GM12891 (cell line): Measurements from ENCODE around the gene FOXN3.
"Not testable (repeated sequence)": the region's sequence is repeated elsewhere in the genome, so short reads cannot be mapped to it uniquely, and the experiment has no call there.

Source experiments
- DNase-seq: peaks from one replicate; pipeline ENCODE4 v3.0.0; 2011; ENCODE audit warnings: low spot score; ENCODE audit not compliant: insufficient read length
- FAIRE-seq: peaks from 2 replicates; lab custom pipeline; 2011; peaks lifted over from hg19 to GRCh38; lab: Jason Lieb, UNC
- PAX5 ChIP-seq: IDR thresholded peaks from 2 replicates; pipeline ENCODE4 v1.6.1; 2011; ENCODE audit warnings: low read length, moderate library complexity, mild to moderate bottlenecking; ENCODE audit not compliant: insufficient read depth, severe bottlenecking
- POLR2A ChIP-seq: IDR thresholded peaks from 2 replicates; pipeline ENCODE4 v1.6.1; 2011; ENCODE audit warnings: low read depth, low read length, control low read depth
- POLR2AphosphoS5 ChIP-seq: IDR thresholded peaks from 2 replicates; pipeline ENCODE4 v1.6.1; 2011; ENCODE audit warnings: low read depth, low read length, control low read depth
- POU2F2 ChIP-seq: IDR thresholded peaks from 2 replicates; pipeline ENCODE4 v1.6.1; 2011; ENCODE audit warnings: low read depth, mild to moderate bottlenecking, control low read depth, low read length, moderate library complexity
- SPI1 ChIP-seq: IDR thresholded peaks from 2 replicates; pipeline ENCODE4 v1.6.1; 2011; ENCODE audit warnings: low read depth, low read length, control low read depth
- TAF1 ChIP-seq: IDR thresholded peaks from 2 replicates; pipeline ENCODE4 v1.6.1; 2011; ENCODE audit warnings: low read depth, low read length, control low read depth

Gene FOXN3

DNA sequence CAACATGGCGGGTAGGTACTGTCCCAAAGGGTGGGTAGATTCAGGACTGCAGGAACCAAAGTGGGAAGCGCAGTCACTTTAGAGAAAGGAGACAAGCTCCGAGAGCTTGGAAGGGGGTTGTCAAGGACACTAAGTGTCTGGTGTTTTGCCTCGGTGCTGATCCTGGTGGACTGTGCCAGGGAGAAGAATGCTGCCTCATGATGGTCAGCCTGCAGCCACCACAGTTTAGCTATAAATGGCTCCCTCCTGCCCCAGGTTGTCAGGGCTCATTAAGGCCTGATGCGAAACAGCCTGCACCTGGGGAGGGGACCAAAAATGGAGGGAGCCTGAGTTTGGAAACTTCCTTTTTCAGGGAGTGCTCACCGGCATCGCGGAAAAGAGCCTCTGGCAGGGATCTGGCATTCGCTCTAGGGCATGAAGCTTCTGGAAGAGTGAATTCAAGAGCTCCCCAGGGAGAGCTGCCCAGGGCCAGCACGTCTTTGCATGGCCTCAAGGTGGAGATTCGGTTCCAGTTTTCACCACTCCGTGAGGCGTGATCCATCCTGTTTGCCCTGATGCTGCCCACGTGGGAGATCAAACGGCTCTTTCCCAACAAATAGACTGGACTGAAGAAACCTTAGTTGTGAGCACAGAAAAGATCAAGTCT lies 164.0 kb downstream of the FOXN3 start:
- TF ChIP-seq PAX5, result no peak
- no peak for TF ChIP-seq SPI1
- TF ChIP-seq POLR2A, result no peak
- no peak for TF ChIP-seq TAF1
- TF ChIP-seq POU2F2, result no peak
- no peak for TF ChIP-seq POLR2AphosphoS5
- FAIRE-seq (no peak), DNase-seq (no peak)

DNA sequence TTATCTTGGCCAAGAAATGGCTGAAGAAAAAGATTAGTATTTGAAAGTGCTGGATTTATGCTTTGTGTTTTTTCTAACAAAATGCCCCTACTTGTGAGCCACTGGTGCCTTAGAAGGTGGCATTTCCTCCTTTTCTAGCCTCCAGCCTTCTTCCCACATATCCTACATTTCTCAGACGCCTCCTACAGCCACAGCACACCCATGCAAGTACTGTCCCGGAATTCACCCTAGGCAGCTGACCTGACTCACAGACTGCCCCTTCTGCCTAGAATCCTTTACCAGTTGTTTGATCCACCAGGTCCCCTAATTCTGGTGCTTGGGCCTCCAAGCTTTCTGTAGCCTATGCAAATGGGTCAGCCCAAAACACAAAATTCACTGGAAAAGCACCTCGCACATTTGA lies 166.0 kb downstream of the FOXN3 start:
- no peak for FAIRE-seq

GRCh38 chr14:89250655-89250975 lies 166.4 kb downstream of the FOXN3 start:
- DNase-seq, FAIRE-seq: not testable (repeated sequence)

More for the DNA sequence above, 166.0 kb downstream of the FOXN3 start:
- DNase-seq, result no peak
- no peak for TF ChIP-seq TAF1
- no peak for TF ChIP-seq SPI1

DNA sequence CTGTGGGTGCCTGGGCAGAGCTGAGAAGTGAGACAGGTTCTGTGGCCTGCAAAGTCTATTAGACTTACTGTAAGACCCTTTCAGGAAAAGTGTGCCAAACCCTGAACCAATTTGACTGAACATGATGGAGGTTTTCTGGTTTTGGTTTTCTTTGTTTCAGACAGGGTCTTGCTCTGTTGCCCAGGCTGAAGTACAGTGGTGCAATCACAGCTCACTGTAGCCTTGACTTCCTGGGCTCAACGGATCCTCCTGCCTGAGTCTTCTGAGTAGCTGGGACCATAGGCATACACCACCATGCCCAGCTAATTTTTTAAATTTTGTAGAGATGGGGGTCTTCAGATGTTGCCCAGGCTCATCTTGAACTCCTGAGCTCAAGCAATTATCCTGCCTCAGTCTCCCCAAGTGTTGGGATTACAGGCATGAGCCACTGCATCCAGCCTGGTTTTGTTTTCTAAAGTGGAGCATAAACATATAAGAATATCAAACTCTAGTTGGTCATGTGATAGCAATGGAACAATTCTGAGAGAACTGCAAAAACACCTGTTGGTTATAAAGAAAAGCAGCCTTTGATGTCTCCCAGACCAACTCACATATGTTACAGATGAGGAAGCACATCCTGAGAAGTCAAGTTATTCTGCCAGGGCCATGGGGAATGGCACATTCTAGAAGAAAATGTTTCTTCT lies 166.9 kb downstream of the FOXN3 start:
- FAIRE-seq, result peak; percentile 13
- TF ChIP-seq POLR2A (no peak), POLR2AphosphoS5 (no peak), PAX5 (no peak), TAF1 (no peak), SPI1 (no peak)
- DNase-seq, result no peak

DNA sequence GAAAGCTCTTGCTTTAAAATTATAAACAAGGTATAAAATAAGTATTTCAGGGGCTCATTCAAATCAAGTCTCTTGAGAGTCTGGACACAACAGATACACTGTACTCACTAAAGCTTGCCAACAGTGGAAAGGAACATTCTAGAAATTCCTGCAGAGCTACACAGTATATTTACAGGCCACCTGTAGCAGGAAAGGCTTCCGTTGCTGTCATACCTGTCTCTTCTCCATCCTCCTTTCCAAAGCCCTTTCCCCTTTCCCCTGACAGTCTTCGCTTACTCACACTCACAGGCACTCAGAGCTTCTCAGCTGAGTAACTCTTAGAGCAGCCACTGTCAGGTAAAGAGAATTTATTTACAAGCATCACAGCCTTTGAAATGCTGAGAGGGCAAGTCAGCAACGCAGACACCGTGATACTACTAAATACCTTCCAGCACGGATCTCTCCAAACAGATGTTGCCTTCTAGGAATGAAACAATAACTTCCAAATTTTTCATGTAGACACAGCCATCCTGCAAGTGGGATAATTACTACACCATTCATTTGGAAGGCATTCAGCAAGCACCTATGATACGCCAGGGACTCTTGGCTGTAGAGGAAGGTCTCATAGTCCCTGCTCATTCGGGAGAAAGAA lies 167.9 kb downstream of the FOXN3 start:
- FAIRE-seq (no peak), DNase-seq (no peak)
- TF ChIP-seq POU2F2, result no peak

DNA sequence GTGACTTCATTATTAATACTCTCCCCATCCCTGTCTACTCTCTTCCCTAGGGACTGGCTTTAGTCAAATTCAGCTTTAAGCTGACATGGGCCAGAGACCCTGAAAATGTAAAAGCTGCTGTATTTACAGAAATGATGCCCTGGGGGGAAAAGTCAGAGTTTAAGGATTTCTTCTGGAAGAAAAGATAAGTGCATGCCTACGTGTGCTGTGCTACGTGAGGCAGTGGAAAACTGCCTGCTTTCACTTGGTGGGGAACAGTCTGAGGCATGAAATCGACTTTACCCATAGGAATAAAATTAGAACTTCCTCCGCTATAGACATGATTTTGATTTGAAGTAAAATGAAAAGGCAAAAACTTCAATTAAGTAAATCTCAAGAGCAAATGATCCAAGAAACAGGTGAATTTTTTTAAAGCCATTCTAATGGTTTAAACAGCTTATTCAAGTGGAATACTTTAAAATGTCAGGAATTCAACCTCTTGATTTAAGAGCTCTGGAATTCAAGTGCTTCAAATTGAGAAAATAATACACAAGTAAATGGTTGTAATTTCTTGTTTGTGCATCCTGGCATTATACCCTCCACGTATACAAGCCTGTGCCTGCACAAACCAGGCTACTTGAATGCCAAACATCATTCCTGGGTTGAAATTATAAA lies 168.5 kb downstream of the FOXN3 start:
- no peak for FAIRE-seq
- no peak for DNase-seq
- TF ChIP-seq SPI1 (no peak), POLR2A (no peak), PAX5 (no peak), POU2F2 (no peak), POLR2AphosphoS5 (no peak), TAF1 (no peak)

DNA sequence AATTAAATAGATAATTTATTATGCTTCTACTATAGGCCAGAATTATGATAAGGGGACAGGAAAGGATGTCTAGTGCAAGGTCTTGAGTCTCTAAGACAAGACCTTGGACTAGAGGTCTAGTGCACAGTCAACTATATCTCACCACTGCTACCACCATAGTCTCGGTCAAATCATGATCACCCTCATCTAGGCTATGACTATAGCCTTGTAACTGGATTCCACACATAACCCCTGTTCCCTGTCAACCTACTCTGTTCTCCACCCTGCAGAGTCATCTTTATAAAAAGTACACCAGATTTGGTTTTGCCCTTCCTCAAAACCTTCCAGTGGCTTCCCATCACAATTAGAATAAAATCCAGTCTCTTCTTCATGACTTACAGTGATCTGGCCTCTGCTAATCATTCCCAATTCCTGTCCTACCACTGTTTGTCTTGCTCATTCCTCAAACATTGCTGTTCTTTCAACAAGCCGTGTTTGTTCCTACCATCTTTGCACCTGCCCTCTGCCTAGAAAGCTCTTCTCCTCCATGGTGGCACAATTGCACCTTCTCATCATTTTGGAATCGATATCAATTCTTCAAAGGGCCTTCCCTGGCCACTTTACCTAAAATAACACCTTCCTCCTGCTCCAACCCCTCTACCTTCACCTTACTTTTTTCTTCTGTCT lies 169.4 kb downstream of the FOXN3 start:
- no peak for TF ChIP-seq TAF1
- TF ChIP-seq POLR2A, result no peak
- no peak for TF ChIP-seq POU2F2
- TF ChIP-seq PAX5, result no peak
- TF ChIP-seq SPI1, result no peak
- no peak for TF ChIP-seq POLR2AphosphoS5
- DNase-seq, result no peak
- no peak for FAIRE-seq

DNA sequence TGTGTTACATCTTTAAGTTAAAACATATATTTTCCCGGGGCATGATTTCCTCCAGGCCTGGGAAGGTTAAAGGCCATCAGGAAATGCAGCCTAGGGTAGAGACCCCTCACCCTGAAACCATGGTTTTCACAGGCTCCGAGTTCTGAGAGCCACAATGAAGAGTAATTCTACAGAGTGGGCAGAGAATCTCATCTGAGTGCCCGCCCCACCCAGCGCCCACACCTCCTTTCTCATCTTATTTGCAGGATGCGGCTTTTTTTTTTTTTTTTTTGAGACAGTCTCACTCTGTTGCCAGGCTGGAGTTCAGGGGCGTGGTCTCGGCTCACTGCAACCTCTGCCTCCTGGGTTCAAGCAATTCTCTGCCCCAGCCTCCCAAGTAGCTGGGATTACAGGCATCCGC lies 170.7 kb downstream of the FOXN3 start:
- TF ChIP-seq SPI1 (no peak), POLR2A (no peak), TAF1 (no peak), POLR2AphosphoS5 (no peak), POU2F2 (no peak), PAX5 (no peak)
- DNase-seq (no peak), FAIRE-seq (no peak)

- TF ChIP-seq TAF1 (no peak), PAX5 (no peak), POU2F2 (no peak), POLR2A (no peak), POLR2AphosphoS5 (no peak), SPI1 (no peak)
- DNase-seq (no peak), FAIRE-seq (no peak)
These were observed 171.2 kb downstream of the FOXN3 start for GRCh38 chr14:89245802-89246201.

DNA sequence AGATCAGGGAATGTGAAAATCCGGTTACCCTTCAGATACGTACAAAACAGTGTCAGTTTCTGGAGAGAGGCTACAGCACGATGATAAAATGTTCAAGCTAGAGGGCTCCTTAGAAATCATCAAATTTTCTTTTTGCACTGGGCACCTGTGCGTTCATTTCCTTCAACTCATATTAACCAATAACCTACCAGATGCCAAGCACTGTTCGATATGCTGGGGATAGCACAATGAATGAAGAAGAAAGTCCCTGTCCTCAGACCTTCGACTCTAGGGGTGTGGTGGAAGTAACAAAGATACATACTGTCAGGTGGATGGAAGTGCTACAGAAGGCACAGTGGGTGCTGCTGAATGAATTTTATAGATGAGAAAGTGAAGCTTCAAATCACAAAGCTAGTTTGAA lies 172.3 kb downstream of the FOXN3 start:
- DNase-seq (no peak), FAIRE-seq (no peak)
- no peak for TF ChIP-seq POLR2AphosphoS5
- no peak for TF ChIP-seq SPI1
- TF ChIP-seq TAF1, result no peak
- TF ChIP-seq POU2F2, result no peak
- TF ChIP-seq PAX5, result no peak
- no peak for TF ChIP-seq POLR2A
